ENCODE measurements around the gene ST6GAL1. TPM values are rescaled to one million over a fixed set of nuclear protein-coding genes. Genes with fewer than 3 reads are reported as not detected.

The ST6GAL1 gene
- total and polyA plus RNA-seq, 12 donors = 19.5 to 94.7 (median 65.8) TPM

DNA sequence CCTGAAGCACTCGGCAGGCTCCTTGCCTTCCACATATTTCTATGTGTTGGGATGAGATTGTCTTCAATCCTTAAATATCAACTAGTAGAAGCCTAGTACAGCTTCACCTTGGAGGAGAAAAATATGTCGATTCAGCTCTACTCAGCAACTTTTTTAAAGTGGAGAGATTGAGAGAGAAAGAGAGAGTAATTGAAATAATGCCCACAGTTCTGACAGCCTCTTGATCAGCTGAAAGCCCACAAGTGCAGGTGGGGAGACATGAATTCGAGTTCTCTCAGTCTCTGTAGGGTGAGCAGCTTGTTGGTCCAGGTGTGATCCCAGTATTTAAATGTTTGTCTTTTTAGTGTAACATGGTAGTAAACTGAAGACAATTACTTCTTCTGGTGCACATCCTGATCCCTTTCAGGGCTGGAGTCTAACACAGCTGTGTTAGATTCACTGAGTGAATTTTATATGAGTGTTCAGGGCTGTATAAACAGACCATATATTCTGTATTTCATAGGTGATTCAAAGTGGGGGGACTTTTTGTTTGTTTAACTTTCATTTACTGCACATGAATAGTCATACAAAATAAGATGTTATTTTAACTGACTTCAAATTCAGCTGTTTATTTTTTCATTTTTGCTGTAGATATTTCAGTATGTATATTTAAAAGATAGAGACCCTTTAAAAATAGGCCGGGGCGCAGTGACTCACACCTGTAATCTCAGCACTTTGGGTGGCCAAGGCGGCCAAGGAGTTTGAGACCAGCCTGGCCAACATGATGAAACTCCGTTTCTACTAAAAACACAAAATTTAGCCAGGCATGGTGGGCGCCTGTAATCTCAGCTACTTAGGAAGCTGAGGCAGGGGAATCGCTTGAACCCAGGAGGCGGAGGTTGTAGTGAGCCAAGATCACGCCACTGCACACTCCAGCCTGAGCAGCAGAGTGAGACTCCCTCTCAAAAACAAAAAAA lies 64.0 kb downstream of the ST6GAL1 start:
- ATAC-seq (no peak), DNase-seq (no peak)
- intact Hi-C loops (cut with DNase I) = no loop called here
- Histone ChIP-seq H3K27me3 (no peaks in the 10 kb centered on the region), H3K4me3 (no peak overlapping the region), H3K27ac (no peak overlapping the region), H3K4me1 (peaks cover 0 to 69% (median 51%) of the 10 kb centered on the region in 9 donors), H3K36me3 (peaks cover 0 to 13% (median 0%) of the 10 kb centered on the region in 9 donors), H3K9me3 (no peaks in the 10 kb centered on the region)
- 91 to 92% methylated on average over 11 of the region's 11 CpGs for WGBS, 2 donors
- TF ChIP-seq, protein P1, sequence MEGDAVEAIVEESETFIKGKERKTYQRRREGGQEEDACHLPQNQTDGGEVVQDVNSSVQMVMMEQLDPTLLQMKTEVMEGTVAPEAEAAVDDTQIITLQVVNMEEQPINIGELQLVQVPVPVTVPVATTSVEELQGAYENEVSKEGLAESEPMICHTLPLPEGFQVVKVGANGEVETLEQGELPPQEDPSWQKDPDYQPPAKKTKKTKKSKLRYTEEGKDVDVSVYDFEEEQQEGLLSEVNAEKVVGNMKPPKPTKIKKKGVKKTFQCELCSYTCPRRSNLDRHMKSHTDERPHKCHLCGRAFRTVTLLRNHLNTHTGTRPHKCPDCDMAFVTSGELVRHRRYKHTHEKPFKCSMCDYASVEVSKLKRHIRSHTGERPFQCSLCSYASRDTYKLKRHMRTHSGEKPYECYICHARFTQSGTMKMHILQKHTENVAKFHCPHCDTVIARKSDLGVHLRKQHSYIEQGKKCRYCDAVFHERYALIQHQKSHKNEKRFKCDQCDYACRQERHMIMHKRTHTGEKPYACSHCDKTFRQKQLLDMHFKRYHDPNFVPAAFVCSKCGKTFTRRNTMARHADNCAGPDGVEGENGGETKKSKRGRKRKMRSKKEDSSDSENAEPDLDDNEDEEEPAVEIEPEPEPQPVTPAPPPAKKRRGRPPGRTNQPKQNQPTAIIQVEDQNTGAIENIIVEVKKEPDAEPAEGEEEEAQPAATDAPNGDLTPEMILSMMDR (IDR thresholded peaks at IDR 0.05) = no peak

DNA sequence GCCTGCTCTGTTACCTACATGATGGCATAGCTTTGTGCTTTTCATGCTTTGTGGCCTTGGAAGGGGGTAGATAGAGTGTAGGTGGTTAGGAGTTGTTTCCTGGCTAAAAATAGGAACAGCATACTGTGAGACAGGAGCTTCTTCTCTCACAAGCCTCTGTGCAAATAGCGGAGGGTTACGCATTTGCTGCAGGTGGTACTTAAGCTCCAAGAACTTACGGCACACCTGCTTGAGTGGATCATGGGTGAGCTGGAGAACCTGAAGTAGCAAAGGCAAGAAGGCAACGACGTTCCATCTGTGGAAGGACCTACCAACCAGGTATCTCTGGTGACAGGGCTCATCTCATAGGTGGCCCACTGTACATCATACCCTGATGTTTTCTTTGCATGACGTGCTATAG lies 66.0 kb downstream of the ST6GAL1 start:
- WGBS, 2 donors = 77 to 82% methylated on average over 6 of the region's 6 CpGs
- no peak overlapping the region for H3K4me3 ChIP-seq
- H3K36me3 ChIP-seq = peaks cover 0 to 14% (median 0%) of the 10 kb centered on the region in 9 donors
- H3K4me1 ChIP-seq = peaks cover 0 to 69% (median 46%) of the 10 kb centered on the region in 9 donors
- TF ChIP-seq, protein P1 (IDR thresholded peaks at IDR 0.05) = no peak
- intact Hi-C loops (cut with DNase I) = no loop called here
- H3K9me3 ChIP-seq = no peaks in the 10 kb centered on the region
- peak overlapping the region in 2 of 10 donors; percentile 15 to 33 for H3K27ac ChIP-seq
- no peaks in the 10 kb centered on the region for H3K27me3 ChIP-seq
- DNase-seq (no peak), ATAC-seq (no peak)

DNA sequence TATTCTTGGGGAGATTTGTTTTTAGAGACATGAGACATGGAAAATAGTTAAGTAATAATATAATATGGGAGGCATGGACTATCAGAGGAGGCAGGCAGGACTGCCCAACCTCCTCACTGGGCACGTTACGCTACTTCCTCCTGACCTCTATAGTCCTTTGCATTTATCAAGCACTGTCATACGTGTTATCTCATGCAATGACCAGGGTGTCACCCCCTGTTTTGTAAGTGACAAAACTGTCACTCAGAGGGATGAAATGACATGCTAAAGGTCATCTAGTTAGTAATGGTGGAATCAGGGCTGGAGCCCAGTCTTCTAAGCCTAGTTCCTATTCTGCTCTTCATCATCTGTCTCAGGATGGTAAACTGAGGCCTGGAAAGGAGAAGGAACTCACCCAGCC lies 66.7 kb downstream of the ST6GAL1 start:
- peak in 2 of 8 donors; percentile 48 to 62 for ATAC-seq
- no peak for DNase-seq

DNA sequence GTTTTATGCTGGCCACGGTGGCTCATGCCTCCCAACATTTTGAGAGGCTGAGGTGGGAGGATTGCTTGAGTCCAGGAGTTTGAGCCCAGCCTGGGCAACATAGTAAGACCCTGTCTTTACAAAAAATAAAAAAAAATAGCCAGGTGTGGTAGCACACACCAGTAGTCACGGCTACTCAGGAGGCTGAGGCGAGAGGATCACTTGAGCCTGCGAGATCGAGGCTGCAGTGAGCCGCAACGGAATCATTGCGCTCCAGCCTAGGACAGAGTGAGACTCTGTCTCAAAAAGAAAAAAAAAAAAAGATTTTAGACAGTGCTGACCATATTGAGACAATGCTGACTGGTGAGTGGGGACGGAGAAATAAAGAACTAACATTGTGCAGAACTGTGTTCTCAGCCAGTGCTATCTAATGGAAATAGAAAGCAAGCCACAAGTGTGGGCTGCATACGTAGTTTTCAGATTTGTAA lies 67.2 kb downstream of the ST6GAL1 start:
- DNase-seq (no peak), ATAC-seq (peak in 3 of 8 donors; percentile 23 to 35 (median 32))
- 83 to 92% methylated on average over 10 of the region's 10 CpGs for WGBS, 2 donors
- H3K4me1 ChIP-seq = peaks cover 0 to 59% (median 44%) of the 10 kb centered on the region in 9 donors
- no peaks in the 10 kb centered on the region for H3K27me3 ChIP-seq
- no peaks in the 10 kb centered on the region for H3K9me3 ChIP-seq
- H3K36me3 ChIP-seq = peaks cover 0 to 10% (median 0%) of the 10 kb centered on the region in 9 donors
- intact Hi-C loops (cut with DNase I) = no loop called here
- no peak overlapping the region for H3K4me3 ChIP-seq
- H3K27ac ChIP-seq = peak overlapping the region in 5 of 10 donors; percentile 7 to 32 (median 15)
- TF ChIP-seq, protein P1 (IDR thresholded peaks at IDR 0.05) = no peak

More for the DNA sequence above, 66.7 kb downstream of the ST6GAL1 start:
- Histone ChIP-seq H3K9me3 (no peaks in the 10 kb centered on the region), H3K27ac (peak overlapping the region in 3 of 10 donors; percentile 1 to 33 (median 15)), H3K4me3 (no peak overlapping the region), H3K36me3 (peaks cover 0 to 10% (median 0%) of the 10 kb centered on the region in 9 donors), H3K4me1 (peaks cover 0 to 62% (median 46%) of the 10 kb centered on the region in 9 donors), H3K27me3 (no peaks in the 10 kb centered on the region)
- WGBS, 2 donors = 67 to 69% methylated on average over 3 of the region's 3 CpGs
- intact Hi-C loops (cut with DNase I) = no loop called here
- TF ChIP-seq, protein P1 (IDR thresholded peaks at IDR 0.05) = no peak

All from heart right ventricle (tissue), 16 donors.